ENCODE measurements around the gene ADCK2. TPM values are rescaled to one million over a fixed set of nuclear protein-coding genes. Genes with fewer than 3 reads are reported as not detected.

The ADCK2 gene
- total and polyA plus RNA-seq, 10 of the 15 experiments (the other 5 are each of a cell fraction or from before 2014, with no cell fraction given), result 0.52 to 19.4 (median 13.1) TPM

- in situ Hi-C loops (cut with MboI), result no loop called here
- no peak overlapping the region for H3K4me2 ChIP-seq (ENCODE audit: control insufficient read depth, insufficient read depth)
- no TSS peak for BruUV-seq (replicated peaks)
- H3K4me3 ChIP-seq, result no peak overlapping the region
- H3K27me3 ChIP-seq (replicated peaks in 1 of 2; ENCODE audit: control insufficient read depth in 2 of 2, insufficient read depth in 2 of 2, low read length in 1 of 2), result no peaks in the 10 kb centered on the region
- H3K79me2 ChIP-seq (ENCODE audit: control insufficient read depth, insufficient read depth, low read length), result peaks cover 28% of the 10 kb centered on the region
- no peak overlapping the region for H2AFZ ChIP-seq (ENCODE audit: control insufficient read depth, low read depth, low read length)
- H3K36me3 ChIP-seq (ENCODE audit: control insufficient read depth in 2 of 2, insufficient read depth in 2 of 2, low read length in 1 of 2), result peaks cover 5 to 12% of the 10 kb centered on the region in 2 experiments; a peak in 3 of 4 replicates
- H3K9ac ChIP-seq (ENCODE audit: control insufficient read depth, insufficient read depth, low read length), result no peak overlapping the region
- H3K4me1 ChIP-seq (ENCODE audit: control insufficient read depth, insufficient read depth, low read length), result peaks cover 6% of the 10 kb centered on the region; the same call in 1 of the 2 replicates
- no peaks in the 10 kb centered on the region for H4K20me1 ChIP-seq (ENCODE audit: control insufficient read depth, insufficient read depth)
- ChIA-PET CTCF (interaction anchor here (0.6 to 4.3 kb wide), 4 partner anchors 13 to 552 kb away, joined by 3 to 25 read pairs (median 3); no protein-coding TSS in a partner anchor), RAD21 (ENCODE audit: unreplicated experiment) (no interaction called here), SMC1A (ENCODE audit: uncharacterized antibody, unreplicated experiment) (interaction anchor here (0.7 to 2.3 kb wide), 4 partner anchors 13 to 109 kb away, joined by 3 to 5 read pairs (median 4); no protein-coding TSS in a partner anchor), POLR2A (interaction anchor here (0.9 kb wide), 1 partner anchor 29 kb away, joined by 4 read pairs; no protein-coding TSS in a partner anchor)
- FAIRE-seq (no peak), DNase-seq (ENCODE audit: low read depth, low spot score) (no peak), ATAC-seq (no peak)
- intact Hi-C loops (cut with micrococcal nuclease; ENCODE audit: unreplicated experiment), result no loop called here
- no peak overlapping the region for H3K27ac ChIP-seq (ENCODE audit: control insufficient read depth, insufficient read depth)
- H3K9me3 ChIP-seq (replicated peaks; ENCODE audit: control insufficient read depth, insufficient read depth, low read length), result no peaks in the 10 kb centered on the region
- 91% methylated on average over 10 of the region's 10 CpGs for WGBS (ENCODE audit: insufficient coverage, insufficient replicate concordance, low lambda C conversion rate, missing lambda C conversion rate)
- TF ChIP-seq MEF2B (IDR thresholded peaks at IDR 0.05; ENCODE audit: partially characterized antibody, poor library complexity, severe bottlenecking) (no peak), KDM1A (IDR thresholded peaks at IDR 0.05; ENCODE audit: borderline replicate concordance) (no peak)
Observed at GRCh38 chr7:140702774-140703173, 30.0 kb downstream of the ADCK2 start.

DNA sequence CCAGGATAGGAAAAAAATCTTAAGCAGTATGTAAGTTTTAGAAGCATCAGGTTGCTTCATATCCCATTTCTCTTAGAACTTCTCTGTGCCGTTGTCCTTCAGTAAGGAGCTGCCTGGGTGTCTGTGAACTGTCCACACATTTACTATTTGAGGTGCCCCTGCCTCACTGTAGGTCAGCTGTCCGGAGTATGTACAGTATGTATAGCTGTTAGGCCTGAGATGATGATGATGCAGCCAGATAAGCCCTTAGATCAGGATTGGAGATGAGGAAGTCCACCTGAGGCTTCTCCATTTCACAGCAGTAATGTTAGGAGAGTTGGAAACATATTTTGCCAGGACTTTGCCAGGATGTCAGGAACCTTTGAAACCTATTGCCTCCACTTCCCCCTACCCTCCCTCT is 31.5 kb downstream of the ADCK2 start:
- CTCF ChIA-PET, result no interaction called here
- in situ Hi-C loops (cut with MboI), result no loop called here
- no peak for FAIRE-seq
- TF ChIP-seq CHD2 (IDR thresholded peaks at IDR 0.05; ENCODE audit: borderline replicate concordance, low read depth, low read length) (no peak), ZZZ3 (IDR thresholded peaks at IDR 0.05; ENCODE audit: control insufficient read depth, insufficient read length, low read depth) (no peak), USF1 (IDR thresholded peaks at IDR 0.05; ENCODE audit: borderline replicate concordance, extremely low read length, insufficient read depth, low read depth, low read length) (no peak), TARDBP (IDR thresholded peaks at IDR 0.05; ENCODE audit: borderline replicate concordance) (no peak), IKZF1 (conservative IDR thresholded peaks at IDR 0.05) (no peak), ZNF24 (IDR thresholded peaks at IDR 0.05) (no peak), SMAD1 (IDR thresholded peaks at IDR 0.05; ENCODE audit: low read depth, partially characterized antibody) (no peak)
- TF ChIP-seq, protein P1, sequence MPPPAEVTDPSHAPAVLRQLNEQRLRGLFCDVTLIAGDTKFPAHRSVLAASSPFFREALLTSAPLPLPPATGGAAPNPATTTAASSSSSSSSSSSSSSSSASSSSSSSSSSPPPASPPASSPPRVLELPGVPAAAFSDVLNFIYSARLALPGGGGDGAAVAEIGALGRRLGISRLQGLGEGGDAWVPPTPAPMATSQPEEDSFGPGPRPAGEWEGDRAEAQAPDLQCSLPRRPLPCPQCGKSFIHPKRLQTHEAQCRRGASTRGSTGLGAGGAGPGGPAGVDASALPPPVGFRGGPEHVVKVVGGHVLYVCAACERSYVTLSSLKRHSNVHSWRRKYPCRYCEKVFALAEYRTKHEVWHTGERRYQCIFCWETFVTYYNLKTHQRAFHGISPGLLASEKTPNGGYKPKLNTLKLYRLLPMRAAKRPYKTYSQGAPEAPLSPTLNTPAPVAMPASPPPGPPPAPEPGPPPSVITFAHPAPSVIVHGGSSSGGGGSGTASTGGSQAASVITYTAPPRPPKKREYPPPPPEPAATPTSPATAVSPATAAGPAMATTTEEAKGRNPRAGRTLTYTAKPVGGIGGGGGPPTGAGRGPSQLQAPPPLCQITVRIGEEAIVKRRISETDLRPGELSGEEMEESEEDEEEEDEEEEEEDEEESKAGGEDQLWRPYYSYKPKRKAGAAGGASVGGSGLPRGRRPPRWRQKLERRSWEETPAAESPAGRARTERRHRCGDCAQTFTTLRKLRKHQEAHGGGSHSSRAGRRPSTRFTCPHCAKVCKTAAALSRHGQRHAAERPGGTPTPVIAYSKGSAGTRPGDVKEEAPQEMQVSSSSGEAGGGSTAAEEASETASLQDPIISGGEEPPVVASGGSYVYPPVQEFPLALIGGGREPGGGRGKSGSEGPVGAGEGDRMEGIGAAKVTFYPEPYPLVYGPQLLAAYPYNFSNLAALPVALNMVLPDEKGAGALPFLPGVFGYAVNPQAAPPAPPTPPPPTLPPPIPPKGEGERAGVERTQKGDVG (CRISPR knock-in tag; IDR thresholded peaks at IDR 0.05), result no peak
- TF ChIP-seq, protein P2, sequence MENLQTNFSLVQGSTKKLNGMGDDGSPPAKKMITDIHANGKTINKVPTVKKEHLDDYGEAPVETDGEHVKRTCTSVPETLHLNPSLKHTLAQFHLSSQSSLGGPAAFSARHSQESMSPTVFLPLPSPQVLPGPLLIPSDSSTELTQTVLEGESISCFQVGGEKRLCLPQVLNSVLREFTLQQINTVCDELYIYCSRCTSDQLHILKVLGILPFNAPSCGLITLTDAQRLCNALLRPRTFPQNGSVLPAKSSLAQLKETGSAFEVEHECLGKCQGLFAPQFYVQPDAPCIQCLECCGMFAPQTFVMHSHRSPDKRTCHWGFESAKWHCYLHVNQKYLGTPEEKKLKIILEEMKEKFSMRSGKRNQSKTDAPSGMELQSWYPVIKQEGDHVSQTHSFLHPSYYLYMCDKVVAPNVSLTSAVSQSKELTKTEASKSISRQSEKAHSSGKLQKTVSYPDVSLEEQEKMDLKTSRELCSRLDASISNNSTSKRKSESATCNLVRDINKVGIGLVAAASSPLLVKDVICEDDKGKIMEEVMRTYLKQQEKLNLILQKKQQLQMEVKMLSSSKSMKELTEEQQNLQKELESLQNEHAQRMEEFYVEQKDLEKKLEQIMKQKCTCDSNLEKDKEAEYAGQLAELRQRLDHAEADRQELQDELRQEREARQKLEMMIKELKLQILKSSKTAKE (IDR thresholded peaks at IDR 0.05; ENCODE audit: low read depth, poor library complexity, severe bottlenecking), result no peak

More for the DNA sequence above, 31.5 kb downstream of the ADCK2 start:
- ChIA-PET SMC1A (ENCODE audit: uncharacterized antibody, unreplicated experiment) (no interaction called here), POLR2A (no interaction called here), RAD21 (ENCODE audit: unreplicated experiment) (no interaction called here)
- DNase-seq (ENCODE audit: low read depth, low spot score) (no peak), ATAC-seq (no peak)
- Histone ChIP-seq H3K79me2 (ENCODE audit: control insufficient read depth, insufficient read depth, low read length) (peaks cover 16% of the 10 kb centered on the region), H3K27ac (ENCODE audit: control insufficient read depth, insufficient read depth) (no peak overlapping the region), H3K9me3 (replicated peaks; ENCODE audit: control insufficient read depth, insufficient read depth, low read length) (no peaks in the 10 kb centered on the region), H2AFZ (ENCODE audit: control insufficient read depth, low read depth, low read length) (no peak overlapping the region), H4K20me1 (ENCODE audit: control insufficient read depth, insufficient read depth) (no peaks in the 10 kb centered on the region), H3K9ac (ENCODE audit: control insufficient read depth, insufficient read depth, low read length) (no peak overlapping the region), H3K27me3 (replicated peaks in 1 of 2; ENCODE audit: control insufficient read depth in 2 of 2, insufficient read depth in 2 of 2, low read length in 1 of 2) (no peaks in the 10 kb centered on the region), H3K4me1 (ENCODE audit: control insufficient read depth, insufficient read depth, low read length) (no peaks in the 10 kb centered on the region), H3K4me2 (ENCODE audit: control insufficient read depth, insufficient read depth) (no peak overlapping the region), H3K4me3 (no peak overlapping the region), H3K36me3 (ENCODE audit: control insufficient read depth in 2 of 2, insufficient read depth in 2 of 2, low read length in 1 of 2) (peaks cover 5 to 12% of the 10 kb centered on the region in 2 experiments; a peak in 3 of 4 replicates)
- intact Hi-C loops (cut with micrococcal nuclease; ENCODE audit: unreplicated experiment), result no loop called here
- WGBS (ENCODE audit: insufficient coverage, insufficient replicate concordance, low lambda C conversion rate, missing lambda C conversion rate), result 96% methylated on average over 2 of the region's 2 CpGs
- BruUV-seq (replicated peaks), result no TSS peak

Data from GM12878 (cell line).